SK-N-SH (cell line): ENCODE results near the gene ROPN1B.
"Not testable (repeated sequence)": the region's sequence is repeated elsewhere in the genome, so short reads cannot be mapped to it uniquely, and the experiment has no call there.

Experiments
- CTCF ChIP-seq: fragments of 200-600 bp; sonication (generic); IDR thresholded peaks from 2 replicates; pipeline ENCODE4 v1.6.1; 2017; ENCODE audit warnings: antibody characterized with exemption, mild to moderate bottlenecking, moderate library complexity
- EP300 ChIP-seq, 2 experiments: IDR thresholded peaks; 2 replicates each; pipeline versions ENCODE4 v1.4.0 to v1.6.1; 2012; ENCODE audit warnings: borderline replicate concordance in 1 of 2, low read depth in 1 of 2, low read length in 1 of 2
- FOXM1 ChIP-seq: IDR thresholded peaks from 2 replicates; pipeline ENCODE4 v1.4.0; 2012; ENCODE audit warnings: low read depth, mild to moderate bottlenecking
- GABPA ChIP-seq: IDR thresholded peaks from 2 replicates; pipeline ENCODE4 v1.4.0; 2012; ENCODE audit warnings: low read depth, mild to moderate bottlenecking
- MXI1 ChIP-seq: IDR thresholded peaks from 2 replicates; pipeline ENCODE4 v1.6.1; 2012; ENCODE audit warnings: mild to moderate bottlenecking, low read depth, low read length, improper control_type of control experiment
- POLR2AphosphoS5 ChIP-seq: IDR thresholded peaks from 2 replicates; pipeline ENCODE4 v1.6.1; 2012; ENCODE audit warnings: low read depth, low read length
- RAD21 ChIP-seq: IDR thresholded peaks from 2 replicates; pipeline ENCODE4 v1.6.1; 2012; ENCODE audit warnings: mild to moderate bottlenecking, low read length
- SMC3 ChIP-seq: IDR thresholded peaks from 2 replicates; pipeline ENCODE4 v1.6.1; 2012; ENCODE audit warnings: low read depth, low read length, improper control_type of control experiment
- TAF1 ChIP-seq: IDR thresholded peaks from 2 replicates; pipeline ENCODE4 v1.6.1; 2012; ENCODE audit warnings: low read depth, mild to moderate bottlenecking, low read length, moderate library complexity, borderline replicate concordance

- TF ChIP-seq SMC3; CTCF; POLR2AphosphoS5; EP300 (IDR thresholded peaks at IDR 0.05; ENCODE audit: borderline replicate concordance in 1 of 2, low read depth in 1 of 2, low read length in 1 of 2); TAF1; FOXM1; GABPA; RAD21; MXI1: not testable (repeated sequence)
Measured at GRCh38 chr3:125984951-125985350, 16.0 kb downstream of the ROPN1B start.
